Suprapubic skin (tissue), 4 donors: ENCODE measurements around the gene MBD4. TPM values are rescaled to one million over a fixed set of nuclear protein-coding genes. Genes with fewer than 3 reads are reported as not detected.

Experiments used
- DNase-seq, 2 donors: peaks; one replicate each; pipeline ENCODE4 v3.0.0-alpha.2; 2019; ENCODE audit warnings: low spot score in 2 of 2
- H3K27ac ChIP-seq: fragments of 200-600 bp; sonication (generic); one replicate; pipeline ENCODE4 v1.5.1; 2019
- H3K27me3 ChIP-seq: fragments of 200-600 bp; sonication (generic); one replicate; pipeline ENCODE4 v1.5.1; 2019
- H3K36me3 ChIP-seq: fragments of 200-600 bp; sonication (generic); one replicate; pipeline ENCODE4 v1.5.1; 2019
- H3K4me1 ChIP-seq: fragments of 200-600 bp; sonication (generic); one replicate; pipeline ENCODE4 v1.5.1; 2019
- H3K4me3 ChIP-seq: fragments of 200-600 bp; sonication (generic); one replicate; pipeline ENCODE4 v1.5.1; 2019; ENCODE audit warnings: mild to moderate bottlenecking
- H3K9me3 ChIP-seq: fragments of 200-600 bp; sonication (generic); one replicate; pipeline ENCODE4 v1.5.1; 2019
- EP300 ChIP-seq: sonication (generic); formaldehyde crosslinking; IDR thresholded peaks from one replicate; pipeline ENCODE4 v1.6.1; 2017; ENCODE audit warnings: antibody characterized with exemption
- POLR2A ChIP-seq, 2 donors: fragments of 450-650 bp; IDR thresholded peaks; one replicate each; pipeline ENCODE4 v1.6.1; 2017; ENCODE audit warnings: antibody characterized with exemption in 2 of 2, mild to moderate bottlenecking in 2 of 2, moderate library complexity in 2 of 2
- POLR2AphosphoS5 ChIP-seq, 3 donors: sonication (generic); formaldehyde crosslinking; IDR thresholded peaks; one replicate each; pipeline ENCODE4 v1.6.1; 2017; ENCODE audit warnings: antibody characterized with exemption in 3 of 3
- WGBS: methylation state at CpG from one replicate; pipeline ENCODE4 v1.1.5; 2018; 5-methylcytosine and 5-hydroxymethylcytosine counted together
- total RNA-seq, 4 donors: library from RNA; depleted of rRNA; stranded (reverse); fragments of >200 nt; gene quantifications; one replicate each; pipeline ENCODE4 v1.1.0, GENCODE V29; 2016
- TF ChIP-seq, protein P1 (sequence below), 2 donors: fragments of 200-600 bp in 1 of 2; fragments of 450-650 bp in 1 of 2; sonication (generic) in 1 of 2; IDR thresholded peaks; one replicate each; pipeline ENCODE4 v1.5.1; 2016 to 2019; ENCODE audit warnings: antibody characterized with exemption in 2 of 2, mild to moderate bottlenecking in 1 of 2, moderate library complexity in 1 of 2

MBD4 gene
- total RNA-seq, 4 donors from 2014 or later, result 14.8 to 42.5 (median 24.0) TPM

DNA sequence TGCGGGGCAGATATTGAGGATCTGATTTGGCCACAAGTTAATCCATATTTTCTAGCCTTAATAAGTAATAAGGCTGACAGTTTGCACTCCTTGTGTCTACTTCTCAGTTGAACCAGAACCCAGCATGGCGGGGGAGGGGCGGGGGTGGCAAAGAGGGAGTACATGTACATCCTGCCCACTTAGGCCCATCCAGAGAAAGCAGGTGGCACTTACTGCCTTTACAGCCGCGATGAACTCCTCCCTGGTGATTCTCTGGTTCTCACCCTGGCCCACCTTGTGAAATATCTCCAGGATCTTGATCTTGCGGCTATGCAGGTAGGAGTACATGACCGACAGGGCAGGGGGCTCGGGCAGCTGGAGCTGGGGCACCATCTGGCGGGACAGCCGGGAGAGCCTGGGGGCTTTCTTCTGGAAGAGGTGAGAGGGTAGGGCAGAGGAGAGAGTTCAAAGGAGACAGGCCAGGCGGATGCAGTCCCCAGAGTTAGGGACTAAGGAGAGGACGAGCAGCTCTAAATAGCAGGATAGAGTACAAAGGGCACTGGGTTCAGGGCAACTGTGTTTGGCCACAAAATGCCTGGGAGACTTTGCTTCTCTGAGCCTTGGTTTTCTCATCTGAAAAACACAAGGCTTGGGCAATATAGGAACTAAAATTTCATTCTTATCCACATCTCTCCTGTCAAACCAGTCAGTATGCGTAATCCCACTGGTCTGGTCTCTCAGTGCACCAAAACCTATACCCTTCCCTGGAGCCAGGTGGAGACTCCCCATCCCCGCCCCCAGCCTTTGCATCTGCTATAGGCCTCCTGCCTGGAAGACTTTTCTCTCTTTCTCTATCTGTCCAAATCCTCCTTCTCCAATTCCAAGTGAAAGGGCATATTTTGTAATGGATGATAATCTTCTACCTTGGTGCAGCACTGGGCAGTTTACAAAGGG, 21.4 kb downstream of the MBD4 start:
- Histone ChIP-seq H3K4me3 (no peak overlapping the region), H3K9me3 (no peaks in the 10 kb centered on the region), H3K27ac (no peak overlapping the region), H3K36me3 (no peaks in the 10 kb centered on the region), H3K4me1 (no peaks in the 10 kb centered on the region), H3K27me3 (no peaks in the 10 kb centered on the region)
- DNase-seq, result peak in 1 of 2 donors; percentile 69
- WGBS, result 87% methylated on average over 14 of the region's 14 CpGs
- TF ChIP-seq, protein P1, sequence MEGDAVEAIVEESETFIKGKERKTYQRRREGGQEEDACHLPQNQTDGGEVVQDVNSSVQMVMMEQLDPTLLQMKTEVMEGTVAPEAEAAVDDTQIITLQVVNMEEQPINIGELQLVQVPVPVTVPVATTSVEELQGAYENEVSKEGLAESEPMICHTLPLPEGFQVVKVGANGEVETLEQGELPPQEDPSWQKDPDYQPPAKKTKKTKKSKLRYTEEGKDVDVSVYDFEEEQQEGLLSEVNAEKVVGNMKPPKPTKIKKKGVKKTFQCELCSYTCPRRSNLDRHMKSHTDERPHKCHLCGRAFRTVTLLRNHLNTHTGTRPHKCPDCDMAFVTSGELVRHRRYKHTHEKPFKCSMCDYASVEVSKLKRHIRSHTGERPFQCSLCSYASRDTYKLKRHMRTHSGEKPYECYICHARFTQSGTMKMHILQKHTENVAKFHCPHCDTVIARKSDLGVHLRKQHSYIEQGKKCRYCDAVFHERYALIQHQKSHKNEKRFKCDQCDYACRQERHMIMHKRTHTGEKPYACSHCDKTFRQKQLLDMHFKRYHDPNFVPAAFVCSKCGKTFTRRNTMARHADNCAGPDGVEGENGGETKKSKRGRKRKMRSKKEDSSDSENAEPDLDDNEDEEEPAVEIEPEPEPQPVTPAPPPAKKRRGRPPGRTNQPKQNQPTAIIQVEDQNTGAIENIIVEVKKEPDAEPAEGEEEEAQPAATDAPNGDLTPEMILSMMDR (IDR thresholded peaks at IDR 0.05), result no peak
- no peak for TF ChIP-seq EP300
- TF ChIP-seq POLR2AphosphoS5 (IDR thresholded peaks at IDR 0.05), result no peak
- TF ChIP-seq POLR2A (IDR thresholded peaks at IDR 0.05), result no peak

DNA sequence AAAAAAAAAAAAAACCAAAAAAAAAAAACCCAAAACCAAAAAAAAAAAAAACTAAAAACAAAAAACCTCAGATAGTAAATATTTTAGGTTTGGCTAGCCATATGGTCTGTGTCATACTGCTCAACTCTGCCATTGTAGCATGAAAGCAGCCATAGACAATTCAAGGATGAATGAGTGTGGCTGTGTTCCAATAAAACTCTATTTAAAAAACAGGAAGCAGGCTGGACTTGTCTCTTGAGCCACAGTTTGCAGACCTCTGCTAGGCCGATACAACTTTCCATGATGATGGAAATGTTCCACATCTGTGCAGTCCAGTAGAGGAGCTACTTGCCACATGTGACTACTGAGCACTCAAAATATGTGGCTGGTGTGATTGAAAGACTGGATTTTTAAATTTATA, 22.4 kb downstream of the MBD4 start:
- Histone ChIP-seq H3K27me3 (no peaks in the 10 kb centered on the region), H3K36me3 (no peaks in the 10 kb centered on the region), H3K27ac (no peak overlapping the region), H3K4me1 (no peaks in the 10 kb centered on the region), H3K9me3 (no peaks in the 10 kb centered on the region), H3K4me3 (no peak overlapping the region)
- DNase-seq, result no peak
- WGBS, result 80% methylated on average over 1 of the region's 1 CpG
- TF ChIP-seq POLR2AphosphoS5 (IDR thresholded peaks at IDR 0.05), result no peak
- TF ChIP-seq POLR2A (IDR thresholded peaks at IDR 0.05), result no peak
- no peak for TF ChIP-seq EP300
- TF ChIP-seq, protein P1 (IDR thresholded peaks at IDR 0.05), result no peak

DNA sequence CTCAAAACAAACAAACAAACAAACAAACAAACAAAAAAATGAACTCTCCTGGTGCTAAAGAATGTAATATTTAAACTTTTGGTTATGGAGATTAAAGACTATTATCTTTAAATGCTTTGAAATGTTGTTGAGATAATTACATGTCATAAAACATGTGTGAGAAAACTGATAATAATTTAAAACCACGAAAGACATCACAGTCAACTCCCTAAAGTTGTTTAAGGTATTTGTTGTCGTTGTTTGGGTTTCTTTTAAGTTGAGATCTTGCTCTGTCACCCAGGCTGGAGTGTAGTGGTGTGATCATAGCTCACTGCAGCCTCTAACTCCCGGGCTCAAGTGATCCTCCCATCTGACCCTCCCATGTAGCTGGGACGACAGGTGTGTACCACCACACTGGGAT, 23.3 kb downstream of the MBD4 start:
- no peaks in the 10 kb centered on the region for H3K36me3 ChIP-seq
- no peak overlapping the region for H3K4me3 ChIP-seq
- no peaks in the 10 kb centered on the region for H3K9me3 ChIP-seq
- no peaks in the 10 kb centered on the region for H3K4me1 ChIP-seq
- 61% methylated on average over 4 of the region's 4 CpGs for WGBS
- no peak for DNase-seq
- H3K27me3 ChIP-seq, result no peaks in the 10 kb centered on the region
- no peak overlapping the region for H3K27ac ChIP-seq
- no peak for TF ChIP-seq POLR2AphosphoS5 (IDR thresholded peaks at IDR 0.05)
- TF ChIP-seq POLR2A (IDR thresholded peaks at IDR 0.05), result no peak
- TF ChIP-seq, protein P1 (IDR thresholded peaks at IDR 0.05), result no peak
- no peak for TF ChIP-seq EP300

DNA sequence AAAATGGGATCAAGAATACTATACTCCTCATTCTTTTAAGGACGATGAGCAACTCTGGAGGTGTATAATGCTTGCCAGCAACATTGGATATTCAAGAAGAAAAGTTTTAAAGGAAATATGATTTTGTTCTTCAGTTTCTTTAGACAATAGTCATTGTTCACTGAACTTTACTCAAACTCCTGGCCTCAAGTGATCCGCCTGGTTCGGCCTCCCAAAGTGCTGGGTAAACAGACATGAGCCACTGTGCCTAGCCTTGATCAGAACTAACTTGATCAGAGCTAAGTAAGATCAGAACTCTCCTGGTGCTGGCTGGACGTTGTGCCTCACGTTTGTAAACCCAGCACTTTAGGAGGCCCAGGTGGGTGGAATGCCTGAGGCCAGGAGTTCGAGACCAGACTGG, 23.9 kb downstream of the MBD4 start:
- Histone ChIP-seq H3K4me1 (no peaks in the 10 kb centered on the region), H3K36me3 (no peaks in the 10 kb centered on the region), H3K27me3 (no peaks in the 10 kb centered on the region), H3K4me3 (no peak overlapping the region), H3K9me3 (no peaks in the 10 kb centered on the region), H3K27ac (no peak overlapping the region)
- WGBS, result 89% methylated on average over 6 of the region's 6 CpGs
- DNase-seq, result peak in 1 of 2 donors; percentile 24
- TF ChIP-seq POLR2A (IDR thresholded peaks at IDR 0.05) (no peak), POLR2AphosphoS5 (IDR thresholded peaks at IDR 0.05) (no peak), EP300 (no peak)
- TF ChIP-seq, protein P1 (IDR thresholded peaks at IDR 0.05), result no peak

DNA sequence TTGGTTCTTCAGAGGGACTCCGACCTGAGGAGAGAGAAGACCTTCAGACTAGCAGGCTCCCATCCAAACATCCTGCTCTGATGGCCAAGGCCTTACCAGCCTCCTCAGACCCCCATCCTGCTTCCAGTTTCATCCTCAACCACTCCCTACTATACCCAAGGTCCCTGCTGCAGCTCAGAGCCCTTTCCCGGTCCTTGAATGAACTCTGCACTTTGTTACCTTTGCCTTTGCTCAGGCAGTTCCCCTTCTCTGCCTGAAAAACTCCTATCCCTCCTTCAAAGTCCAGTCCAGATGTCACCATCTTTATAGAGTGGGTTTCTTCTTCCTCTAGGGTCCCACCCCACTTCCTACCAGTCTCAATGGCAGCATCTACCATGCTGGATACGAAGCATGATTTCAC, 24.4 kb downstream of the MBD4 start:
- WGBS, result 33% methylated on average over 3 of the region's 3 CpGs

More for the DNA sequence above, 24.4 kb downstream of the MBD4 start:
- TF ChIP-seq EP300 (no peak), POLR2AphosphoS5 (IDR thresholded peaks at IDR 0.05) (no peak), POLR2A (IDR thresholded peaks at IDR 0.05) (no peak)
- TF ChIP-seq, protein P1 (IDR thresholded peaks at IDR 0.05), result no peak
- Histone ChIP-seq H3K36me3 (no peaks in the 10 kb centered on the region), H3K27ac (no peak overlapping the region), H3K27me3 (no peaks in the 10 kb centered on the region), H3K9me3 (no peaks in the 10 kb centered on the region), H3K4me3 (no peak overlapping the region), H3K4me1 (no peaks in the 10 kb centered on the region)
- no peak for DNase-seq
